ENCODE measurements around the gene CCNF.
"Not testable (repeated sequence)": the region's sequence is repeated elsewhere in the genome, so short reads cannot be mapped to it uniquely, and the experiment has no call there.

The CCNF gene

GRCh38 chr16:2471016-2471652, 41.9 kb downstream of the CCNF start, which contains the start of gene NTN3:
TSS of gene NTN3 (plus strand) at chr16:2471297. CDS start at chr16:2471702, 405 bp downstream.
- no peak for DNase-seq (ENCODE audit: low read depth in 2 of 2, low spot score in 1 of 2)

DNA sequence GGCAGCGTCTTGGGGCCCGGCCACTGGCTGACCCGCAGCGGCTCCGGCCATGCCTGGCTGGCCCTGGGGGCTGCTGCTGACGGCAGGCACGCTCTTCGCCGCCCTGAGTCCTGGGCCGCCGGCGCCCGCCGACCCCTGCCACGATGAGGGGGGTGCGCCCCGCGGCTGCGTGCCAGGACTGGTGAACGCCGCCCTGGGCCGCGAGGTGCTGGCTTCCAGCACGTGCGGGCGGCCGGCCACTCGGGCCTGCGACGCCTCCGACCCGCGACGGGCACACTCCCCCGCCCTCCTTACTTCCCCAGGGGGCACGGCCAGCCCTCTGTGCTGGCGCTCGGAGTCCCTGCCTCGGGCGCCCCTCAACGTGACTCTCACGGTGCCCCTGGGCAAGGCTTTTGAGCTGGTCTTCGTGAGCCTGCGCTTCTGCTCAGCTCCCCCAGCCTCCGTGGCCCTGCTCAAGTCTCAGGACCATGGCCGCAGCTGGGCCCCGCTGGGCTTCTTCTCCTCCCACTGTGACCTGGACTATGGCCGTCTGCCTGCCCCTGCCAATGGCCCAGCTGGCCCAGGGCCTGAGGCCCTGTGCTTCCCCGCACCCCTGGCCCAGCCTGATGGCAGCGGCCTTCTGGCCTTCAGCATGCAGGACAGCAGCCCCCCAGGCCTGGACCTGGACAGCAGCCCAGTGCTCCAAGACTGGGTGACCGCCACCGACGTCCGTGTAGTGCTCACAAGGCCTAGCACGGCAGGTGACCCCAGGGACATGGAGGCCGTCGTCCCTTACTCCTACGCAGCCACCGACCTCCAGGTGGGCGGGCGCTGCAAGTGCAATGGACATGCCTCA, 42.6 kb downstream of the CCNF start:
- no peak for DNase-seq (ENCODE audit: low read depth in 2 of 2, low spot score in 1 of 2)

DNA sequence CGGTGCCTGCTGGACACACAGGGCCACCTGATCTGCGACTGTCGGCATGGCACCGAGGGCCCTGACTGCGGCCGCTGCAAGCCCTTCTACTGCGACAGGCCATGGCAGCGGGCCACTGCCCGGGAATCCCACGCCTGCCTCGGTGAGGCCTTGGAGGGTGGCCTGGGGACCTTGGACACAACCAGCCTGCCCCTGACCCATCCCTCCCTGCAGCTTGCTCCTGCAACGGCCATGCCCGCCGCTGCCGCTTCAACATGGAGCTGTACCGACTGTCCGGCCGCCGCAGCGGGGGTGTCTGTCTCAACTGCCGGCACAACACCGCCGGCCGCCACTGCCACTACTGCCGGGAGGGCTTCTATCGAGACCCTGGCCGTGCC, 43.2 kb downstream of the CCNF start:
- DNase-seq (ENCODE audit: low read depth in 2 of 2, low spot score in 1 of 2): no peak

GRCh38 chr16:2472885-2473445, 43.7 kb downstream of the CCNF start:
- DNase-seq (ENCODE audit: low read depth in 2 of 2, low spot score in 1 of 2): no peak

DNA sequence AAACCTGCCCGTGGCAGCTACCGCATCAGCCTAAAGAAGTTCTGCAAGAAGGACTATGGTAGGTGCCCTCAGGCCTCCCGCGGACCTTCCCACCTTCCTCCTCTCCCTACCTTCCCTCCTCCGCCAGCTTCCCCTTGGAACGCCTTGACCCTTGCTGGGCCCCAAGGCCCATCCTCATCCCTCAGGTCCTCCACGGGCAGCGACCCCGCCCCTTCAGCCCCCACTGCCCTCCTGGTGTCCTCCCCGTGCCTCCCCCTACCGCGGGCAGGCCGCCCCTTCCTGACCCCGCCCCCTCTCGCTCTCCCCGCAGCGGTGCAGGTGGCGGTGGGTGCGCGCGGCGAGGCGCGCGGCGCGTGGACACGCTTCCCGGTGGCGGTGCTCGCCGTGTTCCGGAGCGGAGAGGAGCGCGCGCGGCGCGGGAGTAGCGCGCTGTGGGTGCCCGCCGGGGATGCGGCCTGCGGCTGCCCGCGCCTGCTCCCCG, 44.2 kb downstream of the CCNF start:
- DNase-seq (ENCODE audit: low read depth in 2 of 2, low spot score in 1 of 2): no peak

DNA sequence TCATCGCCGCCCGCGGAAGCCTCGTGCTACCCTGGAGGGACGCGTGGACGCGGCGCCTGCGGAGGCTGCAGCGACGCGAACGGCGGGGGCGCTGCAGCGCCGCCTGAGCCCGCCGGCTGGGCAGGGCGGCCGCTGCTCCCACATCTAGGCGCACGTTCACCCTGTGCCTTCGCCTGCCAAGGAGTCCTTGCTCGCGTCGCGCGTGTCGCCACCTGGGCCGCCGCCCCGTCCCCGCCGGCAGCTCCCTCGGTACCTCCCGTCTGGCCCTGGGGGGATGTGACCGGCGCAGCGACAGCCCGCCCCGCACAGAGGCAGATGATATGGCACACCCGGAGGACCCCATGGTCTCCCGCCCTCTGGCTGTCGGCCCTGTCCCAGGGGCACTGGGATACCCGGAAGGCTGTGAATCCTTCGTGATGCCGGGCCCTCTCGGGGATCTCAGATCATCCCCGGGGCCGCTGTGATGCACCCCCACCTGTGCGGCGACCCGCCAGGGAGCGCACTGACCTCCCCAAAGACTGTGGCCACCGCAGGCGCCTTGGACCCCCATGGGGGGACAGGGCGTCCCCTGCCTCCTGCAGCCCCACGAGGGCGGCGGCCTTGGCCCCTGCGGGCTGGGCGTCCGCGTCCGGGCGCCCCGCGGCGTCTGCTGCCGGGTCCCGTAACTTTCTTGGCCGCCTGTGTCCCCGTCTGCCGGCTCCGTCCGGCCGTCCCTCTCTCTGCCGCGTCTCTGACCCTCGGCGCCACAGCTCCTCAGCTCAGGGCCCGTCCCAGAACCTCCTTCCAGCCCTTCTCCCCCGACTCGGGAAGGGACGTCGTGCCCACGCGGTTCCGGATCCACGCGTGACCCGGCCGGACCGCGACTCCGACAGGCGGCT, 45.0 kb downstream of the CCNF start:
- peak in 1 of 2 donors; percentile 36 for DNase-seq (ENCODE audit: low read depth in 2 of 2, low spot score in 1 of 2)

DNA sequence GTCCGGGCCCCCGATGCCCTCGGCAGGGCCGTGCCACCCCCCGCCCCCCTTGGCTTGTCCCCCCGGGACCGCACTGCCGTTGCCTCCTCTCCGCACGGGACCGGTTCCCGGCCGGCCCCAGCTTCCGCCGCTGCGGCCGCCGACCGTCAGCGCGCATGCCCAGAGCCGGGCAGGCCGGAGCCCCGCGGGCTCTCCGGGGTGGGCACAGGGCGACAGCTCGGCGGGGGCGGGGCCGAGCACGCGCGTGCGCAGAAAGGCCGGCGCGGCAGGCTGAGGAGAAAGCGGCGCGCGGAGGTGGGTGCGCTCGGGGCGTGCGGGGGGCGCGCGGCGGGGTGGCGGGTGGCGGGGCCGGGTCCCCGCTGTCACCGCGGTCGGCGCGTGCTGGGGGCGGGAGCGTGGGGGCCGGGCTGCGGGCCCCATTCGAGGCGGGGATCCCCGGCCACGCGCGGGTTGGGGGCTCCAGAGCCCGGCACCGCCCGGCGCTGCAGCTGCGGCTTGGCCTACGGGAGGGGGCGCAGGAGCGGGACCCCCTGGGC, 45.7 kb downstream of the CCNF start, which contains the start of gene TBC1D24:
Gene TBC1D24, plus strand, starts transcription at position 251 of the 536 bp plus-strand sequence. CDS start 21,022 bp downstream, outside the sequence.
- DNase-seq (ENCODE audit: low read depth in 2 of 2, low spot score in 1 of 2): peak; percentile 47 to 74

DNA sequence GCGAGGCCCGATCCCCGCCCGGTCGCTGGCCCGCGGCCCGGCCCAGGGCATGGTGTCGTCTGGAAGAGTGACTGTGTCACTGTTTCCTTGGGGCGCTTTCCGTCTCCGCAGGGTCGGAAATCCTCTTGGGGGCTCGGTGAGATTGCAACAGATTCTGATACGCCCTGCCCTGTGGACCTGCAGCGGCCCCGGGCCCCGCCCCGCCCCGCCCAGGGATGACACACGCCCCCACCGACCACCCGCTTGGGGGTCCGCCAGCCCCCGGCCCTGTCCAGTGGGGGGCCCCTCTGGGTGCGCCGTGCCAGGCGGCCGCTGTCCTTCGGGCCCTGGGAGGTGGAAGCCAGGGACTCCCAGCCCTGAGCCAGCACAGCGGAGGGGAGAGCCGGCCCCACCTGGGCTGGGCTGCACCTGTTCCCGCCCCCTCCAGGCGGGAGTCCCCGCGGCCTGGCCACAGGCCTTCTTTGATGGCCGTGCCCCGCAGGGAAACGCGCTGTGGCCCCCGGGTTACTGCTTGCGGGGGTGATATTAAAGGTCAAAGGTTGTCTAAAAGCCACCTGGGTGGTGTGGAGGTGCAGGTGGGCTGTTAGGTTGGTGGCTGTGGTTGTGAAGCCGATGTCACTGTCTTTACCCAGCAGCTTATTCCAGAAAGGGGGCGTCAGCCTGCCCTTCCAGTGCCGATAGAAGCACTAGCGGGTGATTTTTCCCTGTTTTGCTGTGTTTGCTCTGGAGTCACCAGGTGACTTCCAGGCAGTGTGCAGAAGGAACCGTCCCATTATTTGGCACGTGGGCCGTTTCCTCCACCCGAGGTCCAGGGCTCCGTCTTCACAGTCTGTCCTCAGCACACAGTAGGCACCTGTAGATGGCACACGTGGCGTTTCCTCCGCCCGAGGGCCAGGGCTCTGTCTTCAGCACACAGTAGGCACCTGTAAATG, 46.4 kb downstream of the CCNF start:
- no peak for DNase-seq (ENCODE audit: low read depth in 2 of 2, low spot score in 1 of 2)

- DNase-seq (ENCODE audit: low read depth in 2 of 2, low spot score in 1 of 2): no peak
These were observed 47.1 kb downstream of the CCNF start for GRCh38 chr16:2476345-2476720.

DNA sequence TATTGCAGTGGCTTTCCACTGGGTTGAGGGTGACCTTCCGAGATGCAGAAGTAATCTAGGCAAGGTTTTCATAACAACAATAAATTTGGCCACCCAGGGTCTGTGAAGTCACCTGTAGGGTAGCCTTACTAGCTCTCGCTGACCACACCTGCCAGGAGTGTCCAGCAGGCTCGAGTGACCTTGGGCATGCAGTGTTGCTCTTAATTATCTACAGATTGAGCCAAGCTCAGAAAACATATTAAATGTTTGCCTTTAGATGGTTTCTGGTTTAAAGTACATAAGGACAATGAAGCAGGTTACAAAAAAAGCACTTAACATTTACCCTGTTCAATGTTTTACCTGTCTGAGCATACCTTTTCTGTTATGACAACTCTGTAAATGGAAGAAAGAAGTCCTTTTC, 47.5 kb downstream of the CCNF start:
- no peak for DNase-seq (ENCODE audit: low read depth in 2 of 2, low spot score in 1 of 2)

GRCh38 chr16:2477327-2477726, 48.1 kb downstream of the CCNF start:
- DNase-seq (ENCODE audit: low read depth in 2 of 2, low spot score in 1 of 2): no peak

- DNase-seq (ENCODE audit: low read depth in 2 of 2, low spot score in 1 of 2): no peak
These were observed 49.0 kb downstream of the CCNF start for GRCh38 chr16:2478279-2478678.

DNA sequence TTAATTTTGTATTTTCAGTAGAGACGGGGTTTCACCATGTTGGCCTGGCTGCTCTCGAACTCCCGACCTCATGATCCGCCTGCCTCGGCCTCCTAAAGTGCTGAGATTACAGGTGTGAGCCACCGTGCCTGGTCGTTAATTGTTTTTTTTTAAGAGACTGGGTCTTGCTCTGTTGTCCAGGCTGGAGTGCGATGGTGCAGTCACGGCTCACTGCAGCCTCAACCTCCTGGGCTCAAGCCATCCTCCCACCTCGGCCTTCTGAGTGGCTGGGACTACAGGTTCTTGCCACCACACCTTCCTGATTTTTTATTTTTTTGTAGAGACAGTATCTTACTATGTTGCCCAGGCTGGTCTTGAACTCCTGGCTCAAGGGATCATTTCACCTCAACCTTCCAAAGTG, 50.7 kb downstream of the CCNF start:
- DNase-seq (ENCODE audit: low read depth in 2 of 2, low spot score in 1 of 2): not testable (repeated sequence)

DNA sequence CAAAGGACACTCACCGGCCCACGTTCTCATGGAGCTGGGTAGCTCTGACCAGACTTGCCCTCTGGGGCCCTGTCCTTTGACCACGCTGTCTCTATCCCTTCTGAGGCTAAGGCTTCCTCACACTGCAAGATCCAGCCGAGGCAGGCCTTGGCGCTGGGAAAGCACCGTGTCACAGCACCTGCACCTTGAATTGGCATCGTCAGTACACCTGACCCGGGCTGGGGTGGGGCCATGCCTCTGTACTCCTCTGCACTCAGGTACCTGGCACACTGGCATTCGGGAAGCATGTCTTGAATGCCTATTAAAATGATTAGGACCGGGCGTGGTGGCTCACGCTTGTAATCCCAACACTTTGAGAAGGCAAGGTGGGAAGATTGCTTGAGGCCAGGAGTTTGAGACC, 51.7 kb downstream of the CCNF start:
- DNase-seq (ENCODE audit: low read depth in 2 of 2, low spot score in 1 of 2): no peak

GRCh38 chr16:2481676-2482075, 52.4 kb downstream of the CCNF start:
- DNase-seq (ENCODE audit: low read depth in 2 of 2, low spot score in 1 of 2): no peak

DNA sequence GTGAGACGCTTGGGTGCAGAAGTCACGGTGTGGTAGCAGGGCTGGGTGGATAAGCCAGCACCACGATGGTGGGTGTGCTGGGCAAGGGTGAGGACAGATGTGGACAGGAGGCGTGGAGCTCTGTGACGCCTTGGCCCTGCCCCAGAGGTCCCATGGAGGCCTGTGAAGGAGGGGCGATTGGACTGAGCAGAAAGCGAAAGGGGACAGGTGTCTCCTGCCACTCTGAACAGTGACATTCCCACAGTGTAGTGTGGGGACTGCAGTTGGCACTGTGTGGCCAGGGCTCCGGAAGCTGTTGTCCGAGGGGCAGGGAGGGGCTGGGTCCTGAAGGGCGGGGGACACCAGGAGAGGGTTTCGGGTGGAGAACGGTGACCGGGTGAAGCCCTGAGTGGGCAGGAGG, 53.0 kb downstream of the CCNF start:
- no peak for DNase-seq (ENCODE audit: low read depth in 2 of 2, low spot score in 1 of 2)

DNA sequence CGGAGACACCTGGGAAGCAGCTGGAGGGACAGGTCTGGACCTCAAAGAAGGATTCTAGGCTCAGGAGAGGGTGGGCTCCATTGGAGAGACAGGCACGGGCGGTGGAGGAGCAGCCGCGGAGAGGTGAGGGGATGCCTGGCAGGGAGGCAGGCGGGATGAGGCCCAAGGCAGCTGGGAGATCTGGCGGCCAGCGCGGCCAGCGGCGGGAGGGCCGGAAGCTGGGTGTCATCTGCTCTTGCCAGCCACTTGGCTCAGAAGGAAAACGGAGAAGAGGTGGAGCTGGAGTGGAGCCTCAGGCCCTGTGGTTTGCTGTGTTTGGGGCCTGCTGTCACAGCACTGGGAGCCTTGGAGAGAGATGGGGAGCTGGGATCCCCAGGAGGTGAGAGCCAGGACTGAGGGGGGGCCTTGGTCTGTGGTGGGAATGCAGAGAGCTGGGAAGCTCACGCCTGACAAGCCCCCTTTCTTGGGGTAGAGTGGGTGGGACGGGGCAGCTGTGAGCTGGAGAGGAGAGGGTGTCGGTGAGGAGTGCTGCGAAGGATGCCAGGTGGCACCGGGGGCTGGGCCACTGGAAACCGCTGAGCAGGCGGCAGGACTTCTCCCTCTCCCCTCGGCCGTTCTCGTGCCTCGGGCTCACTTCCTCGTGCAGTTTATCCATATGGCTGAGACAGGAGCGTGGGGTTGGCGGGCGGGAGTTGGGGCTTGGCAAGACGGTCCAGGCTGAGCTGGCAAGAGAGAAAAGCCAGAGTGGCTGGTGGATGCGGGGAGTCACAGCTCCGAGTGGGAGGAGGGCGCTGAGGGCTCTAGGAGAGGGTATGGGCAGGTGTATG, 53.7 kb downstream of the CCNF start:
- DNase-seq (ENCODE audit: low read depth in 2 of 2, low spot score in 1 of 2): no peak

GRCh38 chr16:2483939-2484897, 55.0 kb downstream of the CCNF start:
- no peak for DNase-seq (ENCODE audit: low read depth in 2 of 2, low spot score in 1 of 2)

All from stimulated activated CD8-positive, alpha-beta memory T cell treated with anti-CD3 and anti-CD28 coated beads, Interleukin-4, amount 100 ng/mL, for 1 hour (primary cell).